A673 (cell line): Measurements from ENCODE around the gene UFL1. TPM values are rescaled to one million over a fixed set of nuclear protein-coding genes. Genes with fewer than 3 reads are reported as not detected.
"Not testable (repeated sequence)": the region's sequence is repeated elsewhere in the genome, so short reads cannot be mapped to it uniquely, and the experiment has no call there.

Experiments used
- BruUV-seq: library from RNA; stranded (reverse); fragments of 400-500 nt; replicated peaks from 2 replicates; lab custom pipeline; 2021; lab: Mats Ljungman, UMichigan
- CTCF ChIA-PET: fragments of 300-600 bp; sonication (Branson Sonifier 250); formaldehyde crosslinking; loops from one replicate; lab custom pipeline; 2022; ENCODE audit warnings: antibody characterized with exemption; lab: Charles Lee
- POLR2A ChIA-PET: fragments of 300-600 bp; sonication (Branson Sonifier 250); formaldehyde crosslinking; loops from one replicate; lab custom pipeline; 2022; ENCODE audit warnings: antibody characterized with exemption; ENCODE audit not compliant: low non-redundant PET; lab: Charles Lee
- DNase-seq: peaks from one replicate; pipeline ENCODE4 v3.0.0-alpha.2; 2015; ENCODE audit warnings: low spot score
- H3K27ac ChIP-seq: fragments of 200-600 bp; sonication (generic); 2 replicates; pipeline ENCODE4 v1.5.1; 2016; ENCODE audit warnings: mixed run types, low read depth, mild to moderate bottlenecking, mixed read lengths, antibody characterized with exemption, low read length; ENCODE audit not compliant: poor library complexity, severe bottlenecking
- H3K27me3 ChIP-seq: fragments of 200-600 bp; sonication (generic); replicated peaks from 2 replicates; pipeline ENCODE4 v1.6.1; 2017; ENCODE audit warnings: mixed run types, low read depth, mild to moderate bottlenecking, mixed read lengths, antibody characterized with exemption, low read length; ENCODE audit not compliant: insufficient read depth, poor library complexity
- H3K36me3 ChIP-seq: fragments of 200-600 bp; sonication (generic); 2 replicates; pipeline ENCODE4 v1.6.1; 2016; ENCODE audit warnings: mixed run types, mild to moderate bottlenecking, mixed read lengths, antibody characterized with exemption, low read length; ENCODE audit not compliant: insufficient read depth, poor library complexity, severe bottlenecking
- H3K4me1 ChIP-seq: fragments of 200-600 bp; sonication (generic); 2 replicates; pipeline ENCODE4 v1.6.1; 2017; ENCODE audit warnings: mixed run types, mild to moderate bottlenecking, mixed read lengths, antibody characterized with exemption, low read length; ENCODE audit not compliant: insufficient read depth, poor library complexity, severe bottlenecking
- H3K4me3 ChIP-seq: fragments of 200-600 bp; sonication (generic); 2 replicates; pipeline ENCODE4 v1.5.1; 2016; ENCODE audit warnings: low read depth, mixed run types, mild to moderate bottlenecking, mixed read lengths, low read length; ENCODE audit not compliant: poor library complexity, severe bottlenecking
- H3K9me3 ChIP-seq: fragments of 200-600 bp; sonication (generic); 2 replicates; pipeline ENCODE4 v1.6.1; 2016; ENCODE audit warnings: mixed run types, low read depth, mild to moderate bottlenecking, mixed read lengths, antibody characterized with exemption, low read length; ENCODE audit not compliant: poor library complexity, severe bottlenecking
- CTCF ChIP-seq: fragments of 300-800, 200-600 bp; sonication (generic); conservative IDR thresholded peaks from 2 replicates; pipeline ENCODE4 v1.5.1; 2017; ENCODE audit warnings: low read depth, mild to moderate bottlenecking, antibody characterized with exemption, low read length, moderate library complexity, mixed read lengths
- EZH2 ChIP-seq: fragments of 200-600 bp; sonication (generic); IDR thresholded peaks from 2 replicates; pipeline ENCODE4 v1.6.1; 2017; ENCODE audit warnings: borderline replicate concordance, low read depth, mild to moderate bottlenecking, mixed read lengths, antibody characterized with exemption, low read length; ENCODE audit not compliant: poor library complexity, severe bottlenecking
- intact Hi-C: fragments of 100-400 bp; cut with micrococcal nuclease; formaldehyde crosslinking; loops from one replicate; pipeline ENCODE4 v1.10.0; 2022; ENCODE audit not compliant: unreplicated experiment
- total RNA-seq: library from RNA; stranded (reverse); gene quantifications from 2 replicates; pipeline ENCODE4 v1.2.3, GENCODE V29; 2021

Gene UFL1
- total RNA-seq, 1 experiment from 2014 or later: 19.6 TPM

GRCh38 chr6:96545882-96546281 lies 24.3 kb downstream of the UFL1 start:
- no peak for TF ChIP-seq EZH2
- TF ChIP-seq CTCF: no peak
- Histone ChIP-seq H3K27me3 (no peaks in the 10 kb centered on the region), H3K4me1 (no peaks in the 10 kb centered on the region), H3K9me3 (no peaks in the 10 kb centered on the region), H3K36me3 (peaks cover 58% of the 10 kb centered on the region), H3K27ac (no peak overlapping the region), H3K4me3 (no peak overlapping the region)
- no TSS peak for BruUV-seq
- intact Hi-C loops: no loop called here
- CTCF ChIA-PET: no interaction called here
- DNase-seq: no peak
- POLR2A ChIA-PET: no interaction called here

- no TSS peak for BruUV-seq
- POLR2A ChIA-PET: no interaction called here
- CTCF ChIA-PET: no interaction called here
- no peaks in the 10 kb centered on the region for H3K4me1 ChIP-seq
- DNase-seq: no peak
- no peak overlapping the region for H3K27ac ChIP-seq
- no peaks in the 10 kb centered on the region for H3K9me3 ChIP-seq
- peaks cover 69% of the 10 kb centered on the region for H3K36me3 ChIP-seq
- H3K27me3 ChIP-seq: no peaks in the 10 kb centered on the region
- no peak overlapping the region for H3K4me3 ChIP-seq
- intact Hi-C loops: no loop called here
- TF ChIP-seq CTCF: no peak
- TF ChIP-seq EZH2: no peak
Measured at GRCh38 chr6:96547654-96548053, 26.0 kb downstream of the UFL1 start.

DNA sequence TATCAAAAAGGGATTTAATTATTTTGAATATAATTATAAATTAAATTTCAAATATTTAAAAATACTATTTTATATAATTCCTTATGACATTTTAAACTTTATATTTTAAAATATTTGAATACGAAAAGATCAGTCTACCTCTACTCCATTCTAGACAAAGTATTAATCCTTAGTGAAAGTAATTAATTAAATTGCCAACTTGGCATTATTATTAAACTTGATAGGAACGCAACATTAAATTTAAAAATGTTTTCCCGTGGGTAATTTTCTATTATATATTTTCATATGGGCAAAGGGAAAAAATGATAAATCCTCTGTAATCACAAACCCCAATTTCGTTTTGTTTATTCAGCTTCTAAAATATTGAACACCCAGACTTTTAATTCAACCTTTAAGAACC lies 33.0 kb downstream of the UFL1 start:
- H3K4me1 ChIP-seq: no peaks in the 10 kb centered on the region
- no peak for DNase-seq
- CTCF ChIA-PET: no interaction called here
- no peak for TF ChIP-seq CTCF
- no peak for TF ChIP-seq EZH2
- H3K36me3 ChIP-seq: peaks cover 38% of the 10 kb centered on the region
- no peak overlapping the region for H3K4me3 ChIP-seq
- H3K27me3 ChIP-seq: no peaks in the 10 kb centered on the region
- intact Hi-C loops: no loop called here
- H3K27ac ChIP-seq: no peak overlapping the region
- TSS peak; percentile 27 for BruUV-seq
- no peaks in the 10 kb centered on the region for H3K9me3 ChIP-seq
- POLR2A ChIA-PET: no interaction called here

- POLR2A ChIA-PET, H3K9me3 ChIP-seq, H3K4me3 ChIP-seq, H3K27me3 ChIP-seq, DNase-seq, H3K27ac ChIP-seq, BruUV-seq, intact Hi-C loops, H3K36me3 ChIP-seq, CTCF ChIA-PET: not testable (repeated sequence)
- peaks cover 14% of the 10 kb centered on the region for H3K4me1 ChIP-seq
Measured at GRCh38 chr6:96559740-96560139, 38.1 kb downstream of the UFL1 start.
